Activated CD4-positive, CD25-positive, alpha-beta regulatory T cell treated with anti-CD3 and anti-CD28 coated beads, Interleukin-2, amount 50 U/mL, for 72 hours (primary cell): ENCODE data around the gene NELL1.

Experiments
- DNase-seq: peaks from one replicate; pipeline ENCODE4 v3.0.0; 2021

The NELL1 gene

GRCh38 chr11:21602699-21603098 is 933.3 kb downstream of the NELL1 start:
- DNase-seq, result no peak

- no peak for DNase-seq
Observed at GRCh38 chr11:21603886-21604285, 934.5 kb downstream of the NELL1 start.

- no peak for DNase-seq
Observed at GRCh38 chr11:21604564-21604963, 935.2 kb downstream of the NELL1 start.

GRCh38 chr11:21612326-21612725 is 942.9 kb downstream of the NELL1 start:
- no peak for DNase-seq

GRCh38 chr11:21614961-21615360 is 945.6 kb downstream of the NELL1 start:
- DNase-seq, result no peak

- no peak for DNase-seq
Observed at GRCh38 chr11:21615955-21616371, 946.6 kb downstream of the NELL1 start.

GRCh38 chr11:21622566-21622965 is 953.2 kb downstream of the NELL1 start:
- DNase-seq, result no peak

GRCh38 chr11:21622995-21623394 is 953.6 kb downstream of the NELL1 start:
- no peak for DNase-seq
